Right ventricle myocardium superior (tissue), 1 donor: ENCODE measurements around the gene DPYD. TPM values are rescaled to one million over a fixed set of nuclear protein-coding genes. Genes with fewer than 3 reads are reported as not detected.

ENCODE experiments used
- ATAC-seq: fragments of 200-7000 bp; cut with Tn5 transposase; one replicate; pipeline ENCODE4 v1.9.1; 2020; ENCODE audit warnings: mild to moderate bottlenecking; ENCODE audit not compliant: poor library complexity
- DNase-seq: peaks from one replicate; pipeline ENCODE4 v3.0.0-alpha.2; 2020
- intact Hi-C: fragments of 100-400 bp; cut with DNase I; formaldehyde crosslinking; loops from one replicate; pipeline ENCODE4 v1.11.2; 2022
- total RNA-seq: library from RNA; stranded (reverse); fragmentation: NEBNext Ultra II Directional; extraction: Animal tissue kit (Norgen Biotek cat#: 25700); gene quantifications from one replicate; pipeline ENCODE4 v1.2.1, GENCODE V29; 2021
- donor health status: DM: no; HTN: yes; CAD: no; lungs with severe emphysema.

Gene DPYD
- total RNA-seq, 1 donor from 2014 or later, result 10.3 TPM

- ATAC-seq (no peak), DNase-seq (no peak)
- intact Hi-C loops, result no loop called here
Measured at GRCh38 chr1:97044159-97044760, 876.6 kb downstream of the DPYD start.

- ATAC-seq, result no peak
- intact Hi-C loops, result no loop called here
- no peak for DNase-seq
Measured at GRCh38 chr1:97042551-97042950, 878.3 kb downstream of the DPYD start.

- intact Hi-C loops, result no loop called here
- DNase-seq (no peak), ATAC-seq (no peak)
Measured at GRCh38 chr1:97041026-97041425, 879.8 kb downstream of the DPYD start.

- ATAC-seq (no peak), DNase-seq (no peak)
- intact Hi-C loops, result no loop called here
Measured at GRCh38 chr1:97038410-97038809, 882.4 kb downstream of the DPYD start.

- no peak for ATAC-seq
- intact Hi-C loops, result no loop called here
- no peak for DNase-seq
Measured at GRCh38 chr1:97034651-97035050, 886.2 kb downstream of the DPYD start.

GRCh38 chr1:97033949-97034348 lies 886.9 kb downstream of the DPYD start:
- intact Hi-C loops, result no loop called here
- ATAC-seq (no peak), DNase-seq (no peak)
